Epithelial cell of proximal tubule (primary cell): ENCODE data around the gene CDH23. TPM values are rescaled to one million over a fixed set of nuclear protein-coding genes. Genes with fewer than 3 reads are reported as not detected.

ENCODE experiments used
- DNase-seq: peaks from one replicate; pipeline ENCODE4 v3.0.0-alpha.2; 2011; ENCODE audit warnings: low read depth
- H3K4me3 ChIP-seq: 2 replicates; pipeline ENCODE4 v1.5.1; 2011; ENCODE audit warnings: low read depth, mild to moderate bottlenecking, low read length
- CTCF ChIP-seq: conservative IDR thresholded peaks from 2 replicates; pipeline ENCODE4 v1.5.1; 2012; ENCODE audit warnings: low read depth, mild to moderate bottlenecking, low read length
- total RNA-seq: library from RNA; depleted of rRNA; stranded (reverse); fragments of >200 nt; gene quantifications from 2 replicates; pipeline ENCODE4 v1.2.3, GENCODE V29; 2015

Gene CDH23
- total RNA-seq, 1 donor from 2014 or later: under 0.01 TPM

- no peak for TF ChIP-seq CTCF
Measured at GRCh38 chr10:71683301-71683700, 286.6 kb downstream of the CDH23 start.

GRCh38 chr10:71684356-71685173 is 287.8 kb downstream of the CDH23 start:
- DNase-seq: no peak
- H3K4me3 ChIP-seq: no peak overlapping the region
- peak; percentile 21 for TF ChIP-seq CTCF

More at GRCh38 chr10:71683301-71683700, 286.6 kb downstream of the CDH23 start:
- no peak for DNase-seq
- no peak overlapping the region for H3K4me3 ChIP-seq

GRCh38 chr10:71685554-71686232 is 289.0 kb downstream of the CDH23 start:
- no peak for DNase-seq
- no peak for TF ChIP-seq CTCF
- H3K4me3 ChIP-seq: no peak overlapping the region

GRCh38 chr10:71687077-71687476 is 290.4 kb downstream of the CDH23 start:
- no peak for TF ChIP-seq CTCF
- DNase-seq: no peak
- no peak overlapping the region for H3K4me3 ChIP-seq

- DNase-seq: no peak
- no peak overlapping the region for H3K4me3 ChIP-seq
- no peak for TF ChIP-seq CTCF
Measured at GRCh38 chr10:71687480-71687879, 290.8 kb downstream of the CDH23 start.

GRCh38 chr10:71688256-71688655 is 291.5 kb downstream of the CDH23 start:
- no peak for DNase-seq
- TF ChIP-seq CTCF: no peak
- no peak overlapping the region for H3K4me3 ChIP-seq
